ENCODE data around the gene PAF1.

- TF ChIP-seq, protein P1, sequence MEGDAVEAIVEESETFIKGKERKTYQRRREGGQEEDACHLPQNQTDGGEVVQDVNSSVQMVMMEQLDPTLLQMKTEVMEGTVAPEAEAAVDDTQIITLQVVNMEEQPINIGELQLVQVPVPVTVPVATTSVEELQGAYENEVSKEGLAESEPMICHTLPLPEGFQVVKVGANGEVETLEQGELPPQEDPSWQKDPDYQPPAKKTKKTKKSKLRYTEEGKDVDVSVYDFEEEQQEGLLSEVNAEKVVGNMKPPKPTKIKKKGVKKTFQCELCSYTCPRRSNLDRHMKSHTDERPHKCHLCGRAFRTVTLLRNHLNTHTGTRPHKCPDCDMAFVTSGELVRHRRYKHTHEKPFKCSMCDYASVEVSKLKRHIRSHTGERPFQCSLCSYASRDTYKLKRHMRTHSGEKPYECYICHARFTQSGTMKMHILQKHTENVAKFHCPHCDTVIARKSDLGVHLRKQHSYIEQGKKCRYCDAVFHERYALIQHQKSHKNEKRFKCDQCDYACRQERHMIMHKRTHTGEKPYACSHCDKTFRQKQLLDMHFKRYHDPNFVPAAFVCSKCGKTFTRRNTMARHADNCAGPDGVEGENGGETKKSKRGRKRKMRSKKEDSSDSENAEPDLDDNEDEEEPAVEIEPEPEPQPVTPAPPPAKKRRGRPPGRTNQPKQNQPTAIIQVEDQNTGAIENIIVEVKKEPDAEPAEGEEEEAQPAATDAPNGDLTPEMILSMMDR (IDR thresholded peaks at IDR 0.05; ENCODE audit: low read length) = no peak
- TF ChIP-seq EZH2 (optimal IDR thresholded peaks at IDR 0.05; ENCODE audit: low read depth, low read length) = no peak
Measured at GRCh38 chr19:39401549-39402345, 10.8 kb upstream of the PAF1 start.

Measured in MM.1S (cell line).